RPMI7951 (cell line): ENCODE results near the gene XXYLT1. TPM values are rescaled to one million over a fixed set of nuclear protein-coding genes. Genes with fewer than 3 reads are reported as not detected.
"Not testable (repeated sequence)": the region's sequence is repeated elsewhere in the genome, so short reads cannot be mapped to it uniquely, and the experiment has no call there.

ENCODE experiments used
- DNase-seq: peaks from one replicate; pipeline ENCODE4 v3.0.0-alpha.2; 2012; ENCODE audit warnings: low read depth
- total RNA-seq: library from RNA; depleted of rRNA; stranded (reverse); fragments of >200 nt; shearing (Covaris generic); gene quantifications from 2 replicates; pipeline ENCODE4 v1.2.3, GENCODE V29; 2014

XXYLT1 gene
- total RNA-seq, 1 experiment from 2014 or later, result 24.2 TPM

DNA sequence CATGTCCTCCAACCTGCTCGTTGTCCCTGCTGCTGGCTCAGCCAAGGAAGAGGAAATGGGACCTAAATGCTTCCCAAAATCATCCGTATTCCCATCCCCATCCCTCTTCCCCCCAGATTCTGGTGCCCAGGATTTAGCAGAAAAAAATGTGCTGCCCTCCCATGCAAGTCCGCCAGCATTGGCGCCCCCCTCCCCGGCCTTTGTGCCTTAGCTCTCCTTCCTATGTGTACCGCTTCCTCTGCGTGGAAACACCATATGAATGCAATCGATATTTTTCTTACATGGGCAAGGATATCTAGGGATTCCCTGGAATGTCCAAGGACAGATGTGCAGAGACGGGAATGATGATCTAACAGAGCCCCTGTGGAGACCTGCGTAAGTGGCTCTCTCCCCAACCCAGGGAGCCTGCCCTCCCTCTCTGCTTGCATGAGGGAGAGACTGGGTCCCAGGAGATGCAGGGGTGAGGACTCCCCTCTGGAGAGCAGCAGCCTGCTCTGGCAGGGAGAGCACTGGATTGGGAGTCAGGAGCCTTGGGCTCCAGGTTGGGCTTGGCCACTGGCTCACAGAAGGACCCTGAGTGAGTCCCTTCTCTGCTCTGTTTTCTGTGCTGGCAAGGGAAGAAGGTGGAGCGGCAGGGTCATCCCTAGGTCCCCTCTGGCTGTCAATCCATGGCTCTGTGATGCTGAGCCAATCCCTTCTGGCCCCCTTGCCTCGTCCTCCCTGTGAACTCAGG is 227.2 kb downstream of the XXYLT1 start:
- DNase-seq, result no peak

DNA sequence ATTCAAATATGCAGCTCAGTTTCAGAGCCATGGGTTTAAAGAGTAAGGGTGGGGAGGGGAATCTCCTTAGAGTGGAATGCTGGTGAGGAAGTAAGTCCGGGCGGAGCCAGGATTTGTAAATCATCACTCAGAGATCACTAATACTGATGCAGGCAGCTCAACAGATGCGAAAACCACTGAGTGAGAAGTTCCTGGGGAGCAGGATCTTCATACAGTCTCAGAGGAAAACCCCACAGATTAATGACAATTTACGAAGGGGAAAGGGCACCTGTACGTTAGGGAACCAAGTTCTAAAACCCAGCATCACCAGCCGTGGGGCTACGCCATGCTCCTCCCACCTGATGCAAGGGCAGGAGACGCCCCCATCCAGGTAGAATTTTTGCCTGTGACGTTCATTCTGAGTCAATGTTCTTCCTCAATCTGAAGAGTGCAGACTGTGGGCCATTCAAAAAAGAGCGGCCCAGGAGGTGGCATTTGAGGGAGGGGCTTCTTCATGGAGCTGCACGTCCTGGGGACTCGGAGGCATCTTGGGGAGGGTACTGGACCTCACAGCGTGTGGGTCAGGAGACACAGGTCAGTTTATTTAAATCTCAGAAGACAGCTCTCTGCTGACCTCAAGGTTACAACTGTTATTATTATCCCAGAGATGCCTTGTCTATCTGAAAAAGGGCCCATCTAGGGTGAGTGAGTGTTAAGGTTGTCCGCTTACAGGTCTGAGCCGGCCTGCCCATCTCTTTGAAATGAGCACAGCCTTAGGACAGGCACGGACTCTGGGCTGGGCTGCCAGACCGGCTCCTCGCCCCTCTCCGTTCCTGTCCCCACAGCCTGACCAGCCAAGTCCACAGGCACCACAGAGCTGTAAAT is 228.0 kb downstream of the XXYLT1 start:
- no peak for DNase-seq

DNA sequence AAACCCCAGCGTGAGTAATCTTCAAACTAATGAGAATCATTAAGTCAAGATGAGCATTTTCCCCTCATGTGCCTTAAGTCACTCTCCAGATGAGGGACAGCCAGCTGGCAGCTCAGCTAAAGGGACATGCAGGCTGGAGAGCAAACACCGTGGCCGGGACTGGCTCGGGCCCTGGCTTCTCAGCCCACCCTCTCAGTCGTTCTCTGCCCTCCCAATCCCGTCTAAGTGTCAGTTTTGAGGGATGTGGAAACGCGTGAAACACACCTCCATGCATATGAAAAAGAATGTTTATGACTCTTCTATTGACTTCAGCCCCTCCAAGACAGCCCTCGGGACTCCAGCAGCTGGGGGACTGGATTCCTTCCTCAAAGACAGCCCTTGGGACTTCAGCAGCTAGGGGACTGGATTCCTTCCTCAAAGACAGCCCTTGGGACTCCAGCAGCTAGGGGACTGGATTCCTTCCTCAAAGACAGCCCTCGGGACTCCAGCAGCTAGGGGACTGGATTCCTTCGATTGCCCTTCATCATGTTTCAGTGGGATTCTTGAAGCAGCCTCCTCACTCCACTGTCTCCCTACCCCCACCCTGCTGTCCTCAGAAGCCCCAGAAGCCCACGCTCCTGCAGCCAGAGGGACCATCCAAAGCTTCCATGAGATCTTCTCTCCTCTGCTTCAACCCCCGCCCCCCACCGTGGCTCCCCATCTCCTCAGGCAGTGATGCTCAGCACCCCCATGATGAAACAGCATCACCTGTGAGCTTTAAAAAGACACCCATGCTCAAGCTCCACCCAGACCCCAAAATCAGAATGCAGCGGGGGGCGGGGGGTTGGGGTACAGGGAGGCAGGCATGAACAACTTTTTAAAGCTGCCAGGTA is 228.9 kb downstream of the XXYLT1 start:
- DNase-seq, result no peak

GRCh38 chr3:195040773-195041520 is 230.0 kb downstream of the XXYLT1 start:
- DNase-seq, result peak; percentile 34

- DNase-seq, result no peak
These were observed 230.9 kb downstream of the XXYLT1 start for GRCh38 chr3:195040094-195040493.

GRCh38 chr3:195039180-195039843 is 231.6 kb downstream of the XXYLT1 start:
- DNase-seq, result no peak

- DNase-seq, result no peak
These were observed 232.8 kb downstream of the XXYLT1 start for GRCh38 chr3:195038161-195038560.

GRCh38 chr3:195037586-195037985 is 233.4 kb downstream of the XXYLT1 start:
- not testable (repeated sequence) for DNase-seq

- no peak for DNase-seq
These were observed 234.0 kb downstream of the XXYLT1 start for GRCh38 chr3:195036974-195037373.

DNA sequence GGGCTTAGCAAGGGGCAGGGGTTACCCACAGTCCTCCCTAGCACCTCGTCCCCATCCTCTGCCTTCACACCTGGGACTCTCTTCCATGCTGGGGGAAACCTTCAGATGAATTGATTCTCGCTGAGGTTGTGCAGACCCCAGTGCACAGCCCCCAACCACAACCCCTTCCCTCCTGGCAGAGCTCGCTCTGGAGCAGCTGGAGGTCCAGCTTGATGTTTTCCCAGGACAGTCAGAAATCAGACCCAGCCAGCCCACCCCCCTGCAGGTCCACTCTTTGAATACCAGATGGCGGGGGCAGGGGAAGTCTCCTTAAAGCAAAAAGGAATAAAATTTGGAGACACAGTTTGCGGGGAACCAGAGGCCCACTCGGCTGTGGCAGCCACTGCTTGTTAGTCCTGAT is 234.4 kb downstream of the XXYLT1 start:
- no peak for DNase-seq

GRCh38 chr3:195036203-195036505 is 234.8 kb downstream of the XXYLT1 start:
- DNase-seq, result no peak

DNA sequence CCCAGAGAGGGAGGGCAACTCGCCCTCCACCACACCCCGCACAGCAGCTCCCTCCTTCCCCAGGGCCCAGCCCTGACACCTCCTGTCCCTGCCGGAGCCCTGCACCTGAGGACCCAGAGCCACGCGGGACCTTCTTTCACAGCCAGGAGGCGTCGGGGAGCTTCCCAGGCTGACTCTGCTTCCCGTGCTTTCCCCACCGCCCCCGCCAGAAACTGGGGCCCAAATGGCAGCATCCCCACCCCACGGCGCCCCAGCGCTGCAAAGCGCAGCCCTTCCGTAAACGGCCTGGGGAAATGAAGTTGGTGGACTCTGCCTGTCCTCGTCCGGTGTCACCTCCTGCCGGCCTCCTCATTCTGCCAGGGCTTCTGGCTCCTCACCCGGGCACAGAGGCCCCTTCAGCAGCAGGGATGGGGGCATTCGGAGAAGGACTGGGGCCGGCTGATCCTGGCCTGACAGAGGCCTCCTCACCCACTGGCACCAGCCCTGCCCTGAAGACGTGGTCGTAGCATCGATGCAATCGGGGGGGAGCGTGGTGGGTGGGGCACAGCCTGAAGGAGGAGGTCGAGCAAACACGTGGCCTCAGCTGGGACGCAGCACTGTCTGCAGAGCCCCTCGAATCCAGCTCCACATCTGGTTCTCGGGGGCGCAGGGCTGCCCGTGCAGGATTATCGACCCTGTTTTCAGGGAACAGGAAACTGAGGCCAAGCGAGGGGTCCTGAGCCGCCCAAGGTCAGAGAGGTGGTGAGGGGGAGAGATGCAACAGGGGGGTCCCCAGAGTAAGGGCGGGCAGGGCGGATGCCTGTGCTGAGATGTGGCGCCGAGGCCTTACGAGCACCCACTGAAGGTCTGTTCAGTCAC is 235.4 kb downstream of the XXYLT1 start:
- no peak for DNase-seq

GRCh38 chr3:195034541-195034940 is 236.4 kb downstream of the XXYLT1 start:
- no peak for DNase-seq

GRCh38 chr3:195034101-195034500 is 236.9 kb downstream of the XXYLT1 start:
- no peak for DNase-seq

DNA sequence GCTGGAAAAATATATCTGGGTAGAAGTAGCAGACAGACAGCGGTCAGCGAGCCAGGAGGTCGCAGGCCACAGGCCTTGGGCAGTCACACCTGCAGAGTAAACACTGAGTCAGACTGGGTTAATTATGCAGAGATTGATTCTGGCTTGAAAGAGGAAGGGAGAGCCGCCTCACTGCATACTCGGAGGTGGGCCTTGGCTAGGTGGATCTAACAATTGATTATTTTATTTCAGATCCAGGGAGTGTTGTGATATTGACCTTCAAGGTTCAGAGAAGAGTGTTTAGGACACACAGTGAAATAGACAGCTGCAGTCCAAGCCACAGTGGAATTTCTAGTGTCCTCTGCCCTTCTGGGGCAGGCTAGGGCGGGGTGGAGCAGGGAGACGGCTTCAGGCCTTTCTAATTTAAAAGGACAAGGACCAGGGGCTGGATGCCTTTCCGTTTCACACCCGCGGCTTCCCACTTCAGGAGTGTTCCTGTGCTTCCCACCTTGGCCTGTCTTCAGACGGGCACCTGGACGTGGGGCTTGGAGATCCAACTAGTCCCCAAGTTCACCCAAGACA is 237.3 kb downstream of the XXYLT1 start:
- DNase-seq, result peak; percentile 67

GRCh38 chr3:195032955-195033354 is 238.0 kb downstream of the XXYLT1 start:
- DNase-seq, result no peak

DNA sequence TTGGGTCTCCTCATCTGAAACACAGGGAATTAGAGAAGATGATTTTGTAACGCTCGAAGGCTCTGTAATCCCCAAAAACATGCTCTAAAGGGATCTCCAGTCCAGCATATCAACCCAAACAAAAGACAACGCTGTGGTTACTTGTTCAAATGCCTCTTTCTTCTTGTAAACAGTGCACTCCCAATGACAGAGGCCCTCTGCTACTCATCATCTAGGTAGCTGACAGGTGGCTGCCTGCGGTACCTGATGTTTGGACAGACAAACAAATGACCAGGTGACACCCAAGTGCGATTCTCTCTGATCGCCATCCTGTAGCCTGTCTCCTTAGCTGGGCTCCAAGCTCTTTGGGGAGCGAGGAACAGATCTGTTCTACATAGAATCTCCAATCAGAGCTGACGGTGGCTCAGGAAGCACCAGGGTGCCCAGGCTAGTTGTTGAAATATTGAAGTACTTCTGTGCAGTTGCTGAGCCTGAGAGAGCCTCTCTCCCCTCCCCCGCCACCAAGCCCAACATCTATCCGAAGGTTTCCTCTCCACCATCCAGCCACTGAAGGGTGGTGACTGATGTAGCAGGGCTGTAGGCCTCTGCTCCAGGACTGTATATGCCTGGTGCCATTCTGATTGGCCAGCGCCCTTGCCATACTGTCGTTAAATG is 238.7 kb downstream of the XXYLT1 start:
- no peak for DNase-seq

DNA sequence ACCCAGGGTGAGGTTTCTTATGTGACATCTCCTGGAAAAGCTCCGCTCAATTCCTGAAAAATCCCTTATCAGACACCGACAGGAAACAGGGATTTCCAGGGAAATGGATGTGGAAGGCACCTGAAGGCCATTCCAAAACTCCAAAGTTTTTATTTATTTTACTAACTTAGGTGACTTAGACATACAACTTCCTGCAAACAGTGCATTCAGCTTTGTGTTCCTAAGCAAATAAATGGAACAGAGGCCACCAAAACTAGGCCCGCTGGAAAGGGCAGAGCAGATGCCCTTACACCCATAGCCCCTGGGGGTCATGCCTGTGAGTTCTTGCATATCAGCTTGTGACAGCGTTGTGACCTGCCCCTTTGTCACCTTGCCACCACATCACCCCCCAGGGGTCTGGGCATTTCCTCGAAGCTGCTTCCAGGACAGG is 239.4 kb downstream of the XXYLT1 start:
- no peak for DNase-seq

- DNase-seq, result peak; percentile 98
These were observed 240.1 kb downstream of the XXYLT1 start for GRCh38 chr3:195030791-195031321.
